WERI-Rb-1 (cell line): ENCODE data around the gene IQCM.

Experiments used
- DNase-seq: peaks from one replicate; pipeline ENCODE4 v3.0.0-alpha.2; 2020
- H3K27ac ChIP-seq: fragments of 250-450 bp; sonication (Bioruptor Pico); 2 replicates; pipeline ENCODE4 v1.5.1; 2020; ENCODE audit warnings: mild to moderate bottlenecking, moderate library complexity
- H3K27me3 ChIP-seq: fragments of 250-450 bp; sonication (Bioruptor Pico); 2 replicates; pipeline ENCODE4 v1.5.1; 2021; ENCODE audit warnings: mild to moderate bottlenecking, low read depth, moderate library complexity; ENCODE audit not compliant: insufficient read depth, severe bottlenecking
- H3K36me3 ChIP-seq: fragments of 250-450 bp; sonication (Bioruptor Pico); 2 replicates; pipeline ENCODE4 v1.5.1; 2020; ENCODE audit warnings: mild to moderate bottlenecking, moderate library complexity
- H3K4me3 ChIP-seq: 2 replicates; pipeline ENCODE4 v1.5.1; 2011; ENCODE audit warnings: low read depth, mild to moderate bottlenecking, control low read depth, low read length
- H3K9me3 ChIP-seq: fragments of 250-450 bp; sonication (Bioruptor Pico); 2 replicates; pipeline ENCODE4 v1.5.1; 2021; ENCODE audit warnings: mild to moderate bottlenecking, moderate library complexity; ENCODE audit not compliant: severe bottlenecking
- CTCF ChIP-seq: IDR thresholded peaks from 2 replicates; pipeline ENCODE4 v1.5.1; 2011; ENCODE audit warnings: low read depth, mild to moderate bottlenecking, control low read depth, inconsistent platforms, low read length

Gene IQCM

GRCh38 chr4:149321438-149321837, 494.2 kb downstream of the IQCM start:
- Histone ChIP-seq H3K27ac (no peak overlapping the region), H3K36me3 (no peaks in the 10 kb centered on the region), H3K9me3 (peaks cover 10% of the 10 kb centered on the region), H3K4me3 (no peak overlapping the region), H3K27me3 (no peaks in the 10 kb centered on the region)
- TF ChIP-seq CTCF: no peak
- no peak for DNase-seq

- DNase-seq: no peak
- no peaks in the 10 kb centered on the region for H3K36me3 ChIP-seq
- no peaks in the 10 kb centered on the region for H3K9me3 ChIP-seq
- H3K27ac ChIP-seq: no peak overlapping the region
- no peak for TF ChIP-seq CTCF
- no peaks in the 10 kb centered on the region for H3K27me3 ChIP-seq
- no peak overlapping the region for H3K4me3 ChIP-seq
Measured at GRCh38 chr4:149311076-149311475, 504.6 kb downstream of the IQCM start.

DNA sequence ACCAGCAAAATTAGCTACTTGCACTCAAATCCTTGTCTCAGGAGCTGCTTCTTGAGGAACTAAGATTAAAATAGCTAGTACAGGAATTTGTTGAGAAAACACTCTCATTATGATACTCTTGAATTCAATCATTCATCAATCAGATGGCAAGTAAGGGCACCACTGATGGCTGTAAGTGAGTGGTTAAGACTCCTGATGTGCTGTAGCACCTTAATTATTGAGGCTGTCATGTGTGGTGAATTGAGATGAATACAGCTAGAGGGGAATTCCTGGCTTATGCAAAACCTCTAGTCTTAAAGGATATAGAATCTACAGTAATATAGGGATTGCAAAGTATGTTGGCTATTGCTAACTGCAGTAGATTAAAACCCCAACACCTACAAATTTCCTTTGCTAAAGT, 509.1 kb downstream of the IQCM start:
- Histone ChIP-seq H3K27me3 (no peaks in the 10 kb centered on the region), H3K4me3 (no peak overlapping the region), H3K36me3 (no peaks in the 10 kb centered on the region), H3K9me3 (no peaks in the 10 kb centered on the region), H3K27ac (no peak overlapping the region)
- no peak for TF ChIP-seq CTCF
- no peak for DNase-seq
